VCaP (cell line): ENCODE data around the gene FKBP4.

Source experiments
- H3K27ac ChIP-seq: fragments of 450-650 bp; 2 replicates; pipeline ENCODE4 v1.5.1; 2017
- TF ChIP-seq, protein P1 (sequence below): fragments of 450-650 bp; conservative IDR thresholded peaks from 2 replicates; pipeline ENCODE4 v1.5.1; 2017; ENCODE audit warnings: mild to moderate bottlenecking, moderate library complexity

Gene FKBP4

DNA sequence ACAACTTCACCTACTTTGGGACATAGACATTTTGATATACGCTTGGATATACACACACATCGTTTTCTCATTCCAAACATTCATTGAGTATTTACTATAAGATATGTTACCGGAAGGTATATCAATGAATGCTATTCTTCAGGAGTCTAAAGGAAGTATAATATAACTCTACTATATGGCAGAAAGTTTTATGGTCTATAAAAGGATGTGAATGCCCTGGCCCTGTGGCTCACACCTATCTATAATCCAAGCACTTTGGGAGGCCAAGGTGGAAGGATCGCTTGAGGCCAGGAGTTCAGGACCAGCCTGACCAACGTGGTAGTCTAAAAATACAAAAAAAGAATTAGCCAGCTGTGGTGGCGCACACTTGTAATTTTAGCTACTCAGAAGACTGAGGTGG lies 34.5 kb downstream of the FKBP4 start:
- TF ChIP-seq, protein P1, sequence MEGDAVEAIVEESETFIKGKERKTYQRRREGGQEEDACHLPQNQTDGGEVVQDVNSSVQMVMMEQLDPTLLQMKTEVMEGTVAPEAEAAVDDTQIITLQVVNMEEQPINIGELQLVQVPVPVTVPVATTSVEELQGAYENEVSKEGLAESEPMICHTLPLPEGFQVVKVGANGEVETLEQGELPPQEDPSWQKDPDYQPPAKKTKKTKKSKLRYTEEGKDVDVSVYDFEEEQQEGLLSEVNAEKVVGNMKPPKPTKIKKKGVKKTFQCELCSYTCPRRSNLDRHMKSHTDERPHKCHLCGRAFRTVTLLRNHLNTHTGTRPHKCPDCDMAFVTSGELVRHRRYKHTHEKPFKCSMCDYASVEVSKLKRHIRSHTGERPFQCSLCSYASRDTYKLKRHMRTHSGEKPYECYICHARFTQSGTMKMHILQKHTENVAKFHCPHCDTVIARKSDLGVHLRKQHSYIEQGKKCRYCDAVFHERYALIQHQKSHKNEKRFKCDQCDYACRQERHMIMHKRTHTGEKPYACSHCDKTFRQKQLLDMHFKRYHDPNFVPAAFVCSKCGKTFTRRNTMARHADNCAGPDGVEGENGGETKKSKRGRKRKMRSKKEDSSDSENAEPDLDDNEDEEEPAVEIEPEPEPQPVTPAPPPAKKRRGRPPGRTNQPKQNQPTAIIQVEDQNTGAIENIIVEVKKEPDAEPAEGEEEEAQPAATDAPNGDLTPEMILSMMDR, result no peak
- H3K27ac ChIP-seq, result no peak overlapping the region

DNA sequence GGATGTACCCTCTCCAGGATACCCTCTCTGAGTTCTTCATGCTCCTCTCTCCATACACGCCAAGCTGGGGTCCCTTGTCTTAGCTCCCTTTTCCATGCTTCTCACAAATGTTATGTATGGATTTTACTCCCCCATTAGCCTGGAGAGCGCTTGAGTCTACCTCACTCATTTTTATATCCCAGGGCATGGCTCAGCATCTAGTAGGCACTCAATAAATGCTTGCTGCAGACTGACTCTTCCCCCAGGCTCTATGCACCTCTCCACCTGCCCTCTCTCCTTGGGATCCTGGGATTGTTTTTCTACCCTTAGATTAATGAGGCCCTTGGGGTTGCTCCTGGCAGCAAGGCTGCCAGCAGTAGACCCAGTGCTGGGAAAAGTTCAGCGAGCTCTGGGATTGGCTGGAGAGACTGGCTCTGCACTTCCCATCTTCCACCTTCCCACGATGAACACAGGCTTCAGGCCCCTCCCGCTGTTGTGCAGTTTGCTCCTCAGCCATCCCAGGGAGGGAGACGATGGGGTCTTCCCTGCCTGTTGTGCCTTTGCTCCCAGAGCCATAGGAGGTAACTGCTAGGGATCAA lies 37.9 kb downstream of the FKBP4 start:
- no peak overlapping the region for H3K27ac ChIP-seq
- TF ChIP-seq, protein P1, result no peak

DNA sequence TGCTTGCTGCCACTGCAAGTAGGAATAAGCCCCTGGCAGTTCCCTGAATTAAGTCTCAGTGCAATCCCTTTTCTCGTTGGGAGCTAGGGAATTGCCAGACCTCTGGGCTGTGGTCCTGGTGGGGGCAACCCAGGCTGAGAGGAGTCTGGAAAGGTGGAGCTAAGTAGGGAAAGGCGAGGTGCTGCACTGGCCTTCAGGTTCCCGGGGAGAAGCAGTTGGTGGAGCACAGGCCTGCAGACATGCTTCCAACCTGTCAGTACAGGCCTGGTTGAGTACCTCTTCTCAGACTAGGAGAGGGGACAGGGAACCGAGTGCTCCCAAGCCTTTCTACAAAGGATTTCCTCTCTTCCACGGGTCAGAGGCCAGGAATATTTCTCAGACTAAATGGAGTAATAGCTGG lies 38.6 kb downstream of the FKBP4 start:
- TF ChIP-seq, protein P1, result no peak
- H3K27ac ChIP-seq, result no peak overlapping the region

DNA sequence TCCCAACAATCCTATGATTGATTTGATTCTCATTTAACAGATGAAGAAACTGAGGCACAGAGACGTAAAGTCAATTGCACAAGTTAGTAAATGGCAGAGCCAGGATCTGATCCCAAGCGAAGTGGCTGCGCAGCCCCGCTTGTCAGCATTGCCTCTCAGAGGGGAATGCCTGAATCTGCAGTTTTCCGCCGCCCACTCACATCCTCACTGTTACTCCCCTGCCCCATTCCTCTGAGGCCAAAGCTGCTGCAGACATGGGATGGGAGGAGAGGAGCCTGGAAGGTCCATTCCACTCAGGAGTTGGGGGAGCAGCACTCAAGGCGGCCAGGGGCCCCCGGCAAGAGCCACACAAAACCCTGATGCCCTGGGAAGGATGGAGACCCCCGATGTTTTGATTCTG lies 39.0 kb downstream of the FKBP4 start:
- no peak overlapping the region for H3K27ac ChIP-seq
- TF ChIP-seq, protein P1, result no peak

DNA sequence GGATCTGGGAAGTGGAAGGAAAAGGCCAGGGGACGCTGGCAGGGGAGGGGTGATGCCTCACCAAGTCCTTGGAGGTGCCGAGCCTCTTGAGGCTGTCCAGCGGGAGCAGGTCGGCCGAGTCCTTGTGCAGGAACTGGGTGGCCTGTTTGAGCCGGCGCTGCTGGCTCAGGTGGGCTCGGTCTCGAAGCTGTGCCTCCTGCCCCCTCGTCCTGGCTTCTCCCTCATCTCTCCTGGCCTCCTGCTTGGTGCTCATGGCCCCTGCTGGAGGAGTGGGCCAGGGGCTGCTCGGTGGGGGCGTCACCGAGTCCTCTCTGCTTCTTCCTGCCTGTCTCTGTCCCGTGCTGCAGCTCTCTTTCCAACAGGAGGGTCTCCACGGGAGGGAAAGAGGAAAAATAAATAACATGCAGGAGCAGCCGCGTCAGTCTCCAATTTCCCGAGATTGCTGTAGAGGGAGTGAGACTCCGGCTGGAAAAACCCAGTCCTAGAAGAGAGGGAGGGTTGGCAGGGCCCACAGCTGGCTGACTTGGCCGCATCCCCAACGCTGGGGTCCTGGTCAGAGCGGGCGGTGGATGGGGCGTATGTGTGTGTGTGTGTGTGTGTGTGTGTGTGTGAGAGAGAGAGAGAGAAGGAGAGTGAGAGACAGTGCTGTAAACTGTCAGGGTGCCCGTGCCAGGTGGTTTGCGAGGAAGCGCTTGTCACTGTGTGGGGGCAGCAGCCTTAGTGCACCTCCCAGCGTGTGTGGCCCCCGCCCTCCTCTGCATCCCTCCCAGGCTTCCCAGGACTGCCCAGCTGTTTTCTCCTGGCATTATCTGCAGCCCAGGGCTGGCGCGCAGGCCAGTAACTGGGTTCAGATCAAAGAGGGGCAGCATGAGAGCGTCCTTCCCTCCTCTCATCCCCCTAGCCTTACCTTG lies 40.1 kb downstream of the FKBP4 start, which contains the start of gene NRIP2:
Gene NRIP2, minus strand, starts transcription at position 455 of the 911 bp plus-strand sequence. Its CDS starts 52 bp downstream, at position 403.
- TF ChIP-seq, protein P1, result peak; percentile 23

DNA sequence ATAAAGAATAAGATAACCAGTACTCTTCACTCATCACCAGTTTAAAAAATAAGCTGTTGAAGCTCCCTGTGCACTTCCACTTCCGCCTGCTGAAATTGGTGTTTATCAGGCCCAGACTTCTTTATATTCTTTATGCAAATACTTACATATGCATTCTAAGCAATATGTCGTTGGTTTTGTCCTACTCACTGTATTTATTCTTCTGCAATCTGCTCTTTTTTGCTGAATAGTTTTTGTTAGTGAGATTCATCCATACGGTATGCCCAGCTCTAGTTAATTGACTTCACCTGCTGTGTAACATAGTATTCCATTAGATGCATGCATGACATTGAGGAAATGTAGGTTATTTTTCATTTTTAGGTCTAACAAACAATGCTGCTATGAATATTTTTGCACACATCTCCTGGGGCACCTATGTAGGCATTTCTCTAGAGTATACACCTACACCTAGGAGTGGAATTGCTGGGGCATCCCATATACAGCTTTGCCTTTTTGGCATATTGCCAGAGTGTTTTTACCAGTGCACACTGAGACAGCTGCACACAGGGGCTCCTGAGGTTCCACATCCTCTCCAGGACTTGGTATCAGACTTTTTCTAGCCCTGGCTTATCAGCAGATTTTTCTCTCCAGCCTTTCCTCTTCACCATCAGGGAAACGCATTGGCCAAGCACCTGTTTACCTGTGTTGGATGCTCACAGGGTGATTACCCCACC lies 41.1 kb downstream of the FKBP4 start:
- no peak overlapping the region; the same call in 1 of the 2 replicates for H3K27ac ChIP-seq
- TF ChIP-seq, protein P1, result no peak

More for the DNA sequence above, 40.1 kb downstream of the FKBP4 start, which contains the start of gene NRIP2:
- peak within 1 kb of the TSS; percentile 15; the same call in 1 of the 2 replicates for H3K27ac ChIP-seq

DNA sequence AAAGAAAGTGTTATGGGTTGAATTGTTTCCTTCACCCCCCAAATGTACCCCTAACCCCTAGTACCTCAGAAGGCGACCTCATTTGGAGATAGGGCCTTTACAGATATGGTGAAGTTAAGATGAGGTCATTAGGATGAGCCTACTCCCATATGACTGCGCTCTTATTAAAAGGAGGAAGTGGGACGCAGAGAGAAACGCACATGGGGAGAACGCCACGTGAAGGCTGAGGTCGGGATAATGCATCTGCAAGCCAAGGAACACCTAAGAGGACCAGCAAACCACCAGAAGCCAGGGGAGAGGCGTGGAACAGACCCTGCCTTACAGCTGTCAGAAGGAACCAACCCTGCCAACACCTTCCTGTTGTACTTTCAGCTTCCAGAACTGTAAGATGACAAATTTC lies 41.8 kb downstream of the FKBP4 start:
- TF ChIP-seq, protein P1, result no peak

More for the DNA sequence above, 41.8 kb downstream of the FKBP4 start:
- no peak overlapping the region for H3K27ac ChIP-seq
